Esophagus squamous epithelium (tissue), 4 donors: ENCODE data around the gene TJAP1.

Experiments
- POLR2A ChIP-seq, 4 donors: fragments of 450-650 bp; IDR thresholded peaks; one replicate each; pipeline ENCODE4 v1.6.1; 2017; ENCODE audit warnings: antibody characterized with exemption in 4 of 4, mild to moderate bottlenecking in 4 of 4, moderate library complexity in 3 of 4
- TF ChIP-seq, protein P1 (sequence below), 6 experiments: fragments of 450-650 bp in 4 of 6; fragments of 200-600 bp in 2 of 6; sonication (generic) in 2 of 6; IDR thresholded peaks; one replicate each; pipeline ENCODE4 v1.5.1; 2016 to 2019; ENCODE audit warnings: antibody characterized with exemption in 6 of 6, mild to moderate bottlenecking in 4 of 6, moderate library complexity in 4 of 6

GRCh38 chr6:43491750-43492661 lies 14.6 kb downstream of the TJAP1 start:
- no peak for TF ChIP-seq POLR2A (IDR thresholded peaks at IDR 0.05)
- TF ChIP-seq, protein P1, sequence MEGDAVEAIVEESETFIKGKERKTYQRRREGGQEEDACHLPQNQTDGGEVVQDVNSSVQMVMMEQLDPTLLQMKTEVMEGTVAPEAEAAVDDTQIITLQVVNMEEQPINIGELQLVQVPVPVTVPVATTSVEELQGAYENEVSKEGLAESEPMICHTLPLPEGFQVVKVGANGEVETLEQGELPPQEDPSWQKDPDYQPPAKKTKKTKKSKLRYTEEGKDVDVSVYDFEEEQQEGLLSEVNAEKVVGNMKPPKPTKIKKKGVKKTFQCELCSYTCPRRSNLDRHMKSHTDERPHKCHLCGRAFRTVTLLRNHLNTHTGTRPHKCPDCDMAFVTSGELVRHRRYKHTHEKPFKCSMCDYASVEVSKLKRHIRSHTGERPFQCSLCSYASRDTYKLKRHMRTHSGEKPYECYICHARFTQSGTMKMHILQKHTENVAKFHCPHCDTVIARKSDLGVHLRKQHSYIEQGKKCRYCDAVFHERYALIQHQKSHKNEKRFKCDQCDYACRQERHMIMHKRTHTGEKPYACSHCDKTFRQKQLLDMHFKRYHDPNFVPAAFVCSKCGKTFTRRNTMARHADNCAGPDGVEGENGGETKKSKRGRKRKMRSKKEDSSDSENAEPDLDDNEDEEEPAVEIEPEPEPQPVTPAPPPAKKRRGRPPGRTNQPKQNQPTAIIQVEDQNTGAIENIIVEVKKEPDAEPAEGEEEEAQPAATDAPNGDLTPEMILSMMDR (IDR thresholded peaks at IDR 0.05): no peak
